Measurements from ENCODE around the gene NTF4.
"Not testable (repeated sequence)": the region's sequence is repeated elsewhere in the genome, so short reads cannot be mapped to it uniquely, and the experiment has no call there.

DNA sequence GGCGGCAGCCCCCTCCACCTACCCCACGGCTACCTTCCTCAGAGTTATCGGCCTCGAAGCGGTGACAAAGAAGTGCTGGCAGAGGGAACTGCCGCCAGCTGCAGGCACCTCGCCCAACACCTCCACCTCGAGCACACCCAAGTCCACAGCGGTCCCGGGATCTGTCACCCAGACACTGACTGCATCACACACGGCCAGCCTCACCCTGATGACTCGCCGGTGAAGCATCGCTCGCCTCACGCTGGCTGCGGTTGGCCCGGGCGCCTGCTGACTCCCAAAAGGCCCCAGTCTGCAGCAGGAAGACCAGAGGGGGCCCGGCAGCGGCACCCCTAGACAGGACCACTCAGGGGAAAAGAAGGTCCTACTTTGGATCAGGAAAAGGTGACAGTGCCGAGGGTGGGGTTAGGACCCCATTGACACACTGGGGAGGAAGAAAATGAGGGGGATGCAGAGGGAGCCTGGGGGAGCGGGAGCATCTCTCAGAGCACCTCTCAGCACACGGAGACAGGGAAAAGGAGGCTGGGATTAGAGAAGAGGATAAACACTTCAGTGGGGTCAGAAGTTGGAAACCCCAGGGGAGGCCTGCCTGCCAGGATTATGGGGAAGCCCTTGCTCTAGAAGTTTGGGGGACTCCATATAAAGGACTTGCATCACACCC lies 14.1 kb downstream of the NTF4 start:
- TF ChIP-seq, protein P1, sequence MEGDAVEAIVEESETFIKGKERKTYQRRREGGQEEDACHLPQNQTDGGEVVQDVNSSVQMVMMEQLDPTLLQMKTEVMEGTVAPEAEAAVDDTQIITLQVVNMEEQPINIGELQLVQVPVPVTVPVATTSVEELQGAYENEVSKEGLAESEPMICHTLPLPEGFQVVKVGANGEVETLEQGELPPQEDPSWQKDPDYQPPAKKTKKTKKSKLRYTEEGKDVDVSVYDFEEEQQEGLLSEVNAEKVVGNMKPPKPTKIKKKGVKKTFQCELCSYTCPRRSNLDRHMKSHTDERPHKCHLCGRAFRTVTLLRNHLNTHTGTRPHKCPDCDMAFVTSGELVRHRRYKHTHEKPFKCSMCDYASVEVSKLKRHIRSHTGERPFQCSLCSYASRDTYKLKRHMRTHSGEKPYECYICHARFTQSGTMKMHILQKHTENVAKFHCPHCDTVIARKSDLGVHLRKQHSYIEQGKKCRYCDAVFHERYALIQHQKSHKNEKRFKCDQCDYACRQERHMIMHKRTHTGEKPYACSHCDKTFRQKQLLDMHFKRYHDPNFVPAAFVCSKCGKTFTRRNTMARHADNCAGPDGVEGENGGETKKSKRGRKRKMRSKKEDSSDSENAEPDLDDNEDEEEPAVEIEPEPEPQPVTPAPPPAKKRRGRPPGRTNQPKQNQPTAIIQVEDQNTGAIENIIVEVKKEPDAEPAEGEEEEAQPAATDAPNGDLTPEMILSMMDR (conservative IDR thresholded peaks at IDR 0.05; ENCODE audit: low read depth, low read length) = not testable (repeated sequence)
- TF ChIP-seq RCOR1 (IDR thresholded peaks at IDR 0.05; ENCODE audit: insufficient replicate concordance, low read length); MXI1 (IDR thresholded peaks at IDR 0.05; ENCODE audit: borderline replicate concordance, low read depth, low read length); RAD21 (IDR thresholded peaks at IDR 0.05; ENCODE audit: low read length); POLR2A (IDR thresholded peaks at IDR 0.05; ENCODE audit: low read depth, low read length); NFE2L2 (IDR thresholded peaks at IDR 0.05; ENCODE audit: low read depth, low read length); CEBPB (IDR thresholded peaks at IDR 0.05; ENCODE audit: low read depth, low read length): not testable (repeated sequence)
- peak; percentile 72 for TF ChIP-seq FOS (IDR thresholded peaks at IDR 0.05; ENCODE audit: low read depth, low read length)
